H9 (cell line): Measurements from ENCODE around the gene CTIF. TPM values are rescaled to one million over a fixed set of nuclear protein-coding genes. Genes with fewer than 3 reads are reported as not detected.

Source experiments
- DNase-seq: peaks from one replicate; pipeline ENCODE4 v3.0.0-alpha.2; 2017
- H2AFZ ChIP-seq: one replicate; pipeline ENCODE4 v1.6.1; 2013; ENCODE audit warnings: mild to moderate bottlenecking, low read length, control low read depth, moderate library complexity
- H2AK5ac ChIP-seq: 2 replicates; pipeline ENCODE4 v1.6.1; 2013; ENCODE audit warnings: low read length, control low read depth, mixed read lengths; ENCODE audit not compliant: insufficient read length
- H2BK120ac ChIP-seq: one replicate; pipeline ENCODE4 v1.6.1; 2013; ENCODE audit warnings: low read depth, mild to moderate bottlenecking, low read length, control low read depth, inconsistent platforms; ENCODE audit not compliant: poor library complexity, severe bottlenecking
- H2BK12ac ChIP-seq: 2 replicates; pipeline ENCODE4 v1.6.1; 2013; ENCODE audit warnings: low read length, control low read depth, mixed read lengths, low read depth; ENCODE audit not compliant: insufficient read length
- H2BK15ac ChIP-seq: 2 replicates; pipeline ENCODE4 v1.6.1; 2013; ENCODE audit warnings: low read depth, low read length, control low read depth
- H2BK20ac ChIP-seq: one replicate; pipeline ENCODE4 v1.6.1; 2013; ENCODE audit warnings: low read depth, mild to moderate bottlenecking, low read length, control low read depth, inconsistent platforms; ENCODE audit not compliant: poor library complexity, severe bottlenecking
- H2BK5ac ChIP-seq: 2 replicates; pipeline ENCODE4 v1.6.1; 2013; ENCODE audit warnings: low read length, control low read depth, mixed read lengths; ENCODE audit not compliant: insufficient read length
- H3K14ac ChIP-seq: 2 replicates; pipeline ENCODE4 v1.6.1; 2013; ENCODE audit warnings: low read length, control low read depth; ENCODE audit not compliant: insufficient read depth
- H3K18ac ChIP-seq: 2 replicates; pipeline ENCODE4 v1.6.1; 2013; ENCODE audit warnings: low read depth, mild to moderate bottlenecking, mixed read lengths, low read length, control low read depth; ENCODE audit not compliant: insufficient read length
- H3K23ac ChIP-seq: 2 replicates; pipeline ENCODE4 v1.6.1; 2013; ENCODE audit warnings: low read length, control low read depth, mixed read lengths, low read depth; ENCODE audit not compliant: insufficient read length
- H3K23me2 ChIP-seq: 2 replicates; pipeline ENCODE4 v1.6.1; 2013; ENCODE audit warnings: low read depth, mild to moderate bottlenecking, mixed read lengths, low read length, control low read depth; ENCODE audit not compliant: insufficient read length, poor library complexity, severe bottlenecking
- H3K27ac ChIP-seq: 2 replicates; pipeline ENCODE4 v1.5.1; 2013; ENCODE audit warnings: low read length, control low read depth, mixed read lengths, low read depth; ENCODE audit not compliant: insufficient read length
- H3K27me3 ChIP-seq: 2 replicates; pipeline ENCODE4 v1.6.1; 2013; ENCODE audit warnings: low read length, control low read depth, inconsistent platforms; ENCODE audit not compliant: insufficient read depth
- H3K4ac ChIP-seq: 2 replicates; pipeline ENCODE4 v1.6.1; 2013; ENCODE audit warnings: low read depth, mild to moderate bottlenecking, control low read depth, inconsistent platforms, low read length, moderate library complexity
- H3K4me1 ChIP-seq: 2 replicates; pipeline ENCODE4 v1.6.1; 2013; ENCODE audit warnings: low read length, control low read depth, inconsistent platforms; ENCODE audit not compliant: insufficient read depth
- H3K4me2 ChIP-seq: 2 replicates; pipeline ENCODE4 v1.6.1; 2013; ENCODE audit warnings: low read length, control low read depth, mixed read lengths; ENCODE audit not compliant: insufficient read length, insufficient read depth
- H3K56ac ChIP-seq: 2 replicates; pipeline ENCODE4 v1.6.1; 2013; ENCODE audit warnings: low read depth, mild to moderate bottlenecking, mixed read lengths, low read length, control low read depth; ENCODE audit not compliant: insufficient read length
- H3K79me1 ChIP-seq: 2 replicates; pipeline ENCODE4 v1.6.1; 2013; ENCODE audit warnings: low read depth, mild to moderate bottlenecking, moderate library complexity, low read length, control low read depth, inconsistent platforms; ENCODE audit not compliant: insufficient read depth, poor library complexity, severe bottlenecking
- H3K79me2 ChIP-seq: 2 replicates; pipeline ENCODE4 v1.6.1; 2013; ENCODE audit warnings: low read length, control low read depth, inconsistent platforms; ENCODE audit not compliant: insufficient read depth
- H3K9ac ChIP-seq: 2 replicates; pipeline ENCODE4 v1.6.1; 2013; ENCODE audit warnings: low read length, control low read depth, mixed read lengths; ENCODE audit not compliant: insufficient read length; ENCODE audit errors: extremely low read depth
- H3K9me3 ChIP-seq: one replicate; pipeline ENCODE4 v1.6.1; 2013; ENCODE audit warnings: low read depth, low read length, inconsistent platforms; ENCODE audit not compliant: control insufficient read depth
- H3T11ph ChIP-seq: one replicate; pipeline ENCODE4 v1.6.1; 2013; ENCODE audit warnings: mild to moderate bottlenecking, low read length, control low read depth, inconsistent platforms
- H4K20me1 ChIP-seq: one replicate; pipeline ENCODE4 v1.6.1; 2013; ENCODE audit not compliant: control insufficient read depth, insufficient read length, insufficient read depth
- H4K5ac ChIP-seq: 2 replicates; pipeline ENCODE4 v1.6.1; 2013; ENCODE audit warnings: low read depth, mild to moderate bottlenecking, mixed read lengths, low read length, control low read depth; ENCODE audit not compliant: insufficient read length
- H4K8ac ChIP-seq: replicated peaks from 2 replicates; pipeline ENCODE4 v1.6.1; 2013; ENCODE audit warnings: low read length, control low read depth, mixed read lengths, low read depth; ENCODE audit not compliant: insufficient read length
- H4K91ac ChIP-seq: 2 replicates; pipeline ENCODE4 v1.6.1; 2013; ENCODE audit warnings: low read depth, mild to moderate bottlenecking, moderate library complexity, mixed read lengths, low read length, control low read depth; ENCODE audit not compliant: insufficient read length
- H3K27ac Mint-ChIP-seq, 3 experiments: 2 replicates in 2 of 3; 3 replicates in 1 of 3; pipeline ENCODE4 v1.8.0; 2020 to 2021; ENCODE audit warnings: mixed read lengths in 3 of 3, mild to moderate bottlenecking in 1 of 3, moderate library complexity in 1 of 3
- H3K27me3 Mint-ChIP-seq: 2 replicates; pipeline ENCODE4 v1.8.0; 2021; ENCODE audit warnings: low read depth, mild to moderate bottlenecking, moderate library complexity, mixed read lengths
- H3K36me3 Mint-ChIP-seq, 3 experiments: 2 replicates in 2 of 3; 3 replicates in 1 of 3; pipeline ENCODE4 v1.8.0; 2020 to 2021; ENCODE audit warnings: low read depth in 3 of 3, mixed read lengths in 3 of 3; ENCODE audit not compliant: insufficient read depth in 1 of 3
- H3K4me1 Mint-ChIP-seq, 2 experiments: 2 replicates each; pipeline ENCODE4 v1.8.0; 2020; ENCODE audit warnings: mixed read lengths in 2 of 2
- H3K4me3 Mint-ChIP-seq, 2 experiments: 2 replicates in 1 of 2; 3 replicates in 1 of 2; pipeline ENCODE4 v1.8.0; 2020 to 2021; ENCODE audit warnings: mild to moderate bottlenecking in 2 of 2, mixed read lengths in 2 of 2, moderate library complexity in 1 of 2
- H3K9me3 Mint-ChIP-seq, 2 experiments: 2 replicates in 1 of 2; 3 replicates in 1 of 2; pipeline ENCODE4 v1.8.0; 2020; ENCODE audit warnings: mild to moderate bottlenecking in 2 of 2, mixed read lengths in 2 of 2, moderate library complexity in 1 of 2
- CTCF ChIP-seq: fragments of 200-600 bp; sonication (generic); conservative IDR thresholded peaks from 3 replicates; pipeline ENCODE4 v1.8.0; 2021; ENCODE audit warnings: antibody characterized with exemption, mild to moderate bottlenecking
- WGBS: extraction: QIAGEN DNeasy Blood & Tissue Kit; methylation state at CpG from one replicate; pipeline ENCODE4 v1.1.7; 2013; ENCODE audit warnings: missing lambda C conversion rate, low lambda C conversion rate, mixed read lengths; ENCODE audit not compliant: insufficient read length; ENCODE audit errors: extremely low coverage; 5-methylcytosine and 5-hydroxymethylcytosine counted together
- total RNA-seq: library from RNA; stranded (reverse); gene quantifications from 2 replicates; pipeline ENCODE4 v1.2.1, GENCODE V29; 2021

The CTIF gene
- total RNA-seq, 1 experiment from 2014 or later, result 15.8 TPM

GRCh38 chr18:48527461-48527860 lies 11.4 kb upstream of the CTIF start:
- no peak overlapping the region for H2BK15ac ChIP-seq
- H3K9me3 Mint-ChIP-seq, result no peaks in the 10 kb centered on the region

More at GRCh38 chr18:48527461-48527860, 11.4 kb upstream of the CTIF start:
- Histone ChIP-seq H2AFZ (no peak overlapping the region), H3K27me3 (no peaks in the 10 kb centered on the region), H2BK5ac (no peak overlapping the region), H3K23ac (no peak overlapping the region), H3K23me2 (no peaks in the 10 kb centered on the region), H4K8ac (no peak overlapping the region), H2BK120ac (no peak overlapping the region), H3K18ac (no peak overlapping the region), H4K20me1 (no peaks in the 10 kb centered on the region), H3K27ac (no peak overlapping the region), H3K14ac (no peak overlapping the region), H4K91ac (no peak overlapping the region), H3K79me1 (no peaks in the 10 kb centered on the region), H3K4me1 (no peaks in the 10 kb centered on the region), H3K9ac (no peak overlapping the region), H2AK5ac (no peak overlapping the region), H3K4me2 (no peak overlapping the region), H4K5ac (no peak overlapping the region), H2BK12ac (no peak overlapping the region), H3T11ph (no peak overlapping the region), H3K4ac (no peak overlapping the region), H3K9me3 (no peaks in the 10 kb centered on the region), H3K79me2 (no peaks in the 10 kb centered on the region), H2BK20ac (no peak overlapping the region), H3K56ac (no peak overlapping the region)
- H3K27ac Mint-ChIP-seq, result no peak overlapping the region
- peaks cover 5 to 11% of the 10 kb centered on the region in 2 experiments; a peak in 3 of 4 replicates for H3K4me1 Mint-ChIP-seq
- no CpG with 5 or more reads among the region's 4 CpGs for WGBS
- H3K27me3 Mint-ChIP-seq, result peaks cover 16% of the 10 kb centered on the region
- H3K4me3 Mint-ChIP-seq, result no peak overlapping the region
- H3K36me3 Mint-ChIP-seq, result no peaks in the 10 kb centered on the region
- no peak for TF ChIP-seq CTCF
- DNase-seq, result no peak
